ENCODE results near the gene LY6G6F.
A peak's percentile ranks its signal among the peaks of the same experiment; 100 is the strongest.

Gene LY6G6F

DNA sequence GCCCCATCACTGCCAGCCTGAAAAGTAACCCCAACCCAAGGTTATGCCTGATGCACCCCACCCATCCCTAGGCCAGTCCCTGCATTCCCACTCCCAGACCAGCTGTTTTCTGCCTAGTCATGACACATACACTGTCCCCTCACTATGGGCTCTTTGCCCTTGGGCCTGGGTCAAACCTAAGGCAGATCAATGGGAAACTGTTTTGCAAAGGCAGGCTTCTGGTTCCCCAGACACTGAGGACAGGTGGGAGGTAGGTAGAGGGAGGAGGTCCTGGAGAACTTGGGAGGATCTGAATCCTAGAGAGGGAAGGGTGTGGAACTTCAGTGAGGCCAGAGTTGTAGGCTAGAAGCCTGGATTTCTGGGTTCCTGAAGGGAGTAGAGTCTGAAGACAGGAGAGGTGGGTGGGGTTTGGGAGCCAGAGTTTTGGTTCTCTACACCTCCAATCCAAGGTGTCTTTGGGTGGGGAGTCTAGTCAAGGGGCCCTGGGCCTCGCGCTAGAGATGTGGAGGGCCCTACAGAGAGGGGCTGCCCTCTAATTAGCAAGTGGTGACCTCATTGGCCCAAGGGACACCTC, 27.7 kb downstream of the LY6G6F start:
- TF ChIP-seq FOXM1 (IDR thresholded peaks at IDR 0.05; ENCODE audit: borderline replicate concordance, low read depth) (no peak), TCF12 (IDR thresholded peaks at IDR 0.05; ENCODE audit: low read depth) (no peak), CEBPB (IDR thresholded peaks at IDR 0.05) (no peak), EP300 (IDR thresholded peaks at IDR 0.05; ENCODE audit: borderline replicate concordance) (no peak), REST (IDR thresholded peaks at IDR 0.05; ENCODE audit: low read depth) (no peak), USF1 (IDR thresholded peaks at IDR 0.05) (no peak), RAD21 (IDR thresholded peaks at IDR 0.05; ENCODE audit: low read depth) (no peak), EGR1 (IDR thresholded peaks at IDR 0.05) (no peak), ZBTB7A (IDR thresholded peaks at IDR 0.05; ENCODE audit: low read depth) (no peak), TAF1 (IDR thresholded peaks at IDR 0.05; ENCODE audit: low read depth) (no peak; the same call in 1 of the 2 replicates), NFIC (IDR thresholded peaks at IDR 0.05) (no peak), YY1 (IDR thresholded peaks at IDR 0.05; ENCODE audit: low read depth) (no peak), CREB1 (IDR thresholded peaks at IDR 0.05; ENCODE audit: low read depth) (no peak), TEAD4 (IDR thresholded peaks at IDR 0.05) (no peak)
- TF ChIP-seq, protein P1, sequence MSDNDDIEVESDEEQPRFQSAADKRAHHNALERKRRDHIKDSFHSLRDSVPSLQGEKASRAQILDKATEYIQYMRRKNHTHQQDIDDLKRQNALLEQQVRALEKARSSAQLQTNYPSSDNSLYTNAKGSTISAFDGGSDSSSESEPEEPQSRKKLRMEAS (IDR thresholded peaks at IDR 0.05) = no peak

DNA sequence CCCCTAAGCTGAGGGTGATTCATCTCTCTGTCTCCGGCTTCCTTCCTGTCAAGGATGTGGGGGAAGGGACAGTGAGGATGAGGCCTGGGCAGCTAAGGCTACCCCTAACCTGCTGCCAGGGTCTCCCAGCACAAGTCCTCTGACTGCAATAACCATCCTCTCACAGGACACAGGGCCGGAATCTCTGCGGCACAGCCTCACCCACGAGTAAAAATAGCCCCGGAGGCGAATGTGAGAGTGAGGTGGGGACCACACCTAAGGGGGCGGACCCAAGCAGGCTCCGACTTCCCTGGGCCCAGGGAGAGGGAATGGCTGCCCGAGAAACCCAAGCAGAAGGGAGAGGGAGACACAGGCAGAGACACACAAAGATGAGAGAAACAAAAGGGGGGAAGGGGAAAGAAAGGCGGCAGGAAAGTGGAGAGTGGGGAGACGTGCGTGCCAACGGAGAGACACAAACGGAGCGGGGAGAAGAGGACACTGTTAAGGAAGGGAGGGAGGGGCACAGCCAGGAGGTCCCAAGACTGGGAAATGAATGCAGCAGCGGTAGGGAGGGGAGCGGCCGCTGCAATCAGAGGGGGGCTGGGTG, 28.2 kb downstream of the LY6G6F start:
- TF ChIP-seq NFIC (IDR thresholded peaks at IDR 0.05) (no peak), FOXM1 (IDR thresholded peaks at IDR 0.05; ENCODE audit: borderline replicate concordance, low read depth) (no peak), TAF1 (IDR thresholded peaks at IDR 0.05; ENCODE audit: low read depth) (no peak), TEAD4 (IDR thresholded peaks at IDR 0.05) (no peak), EGR1 (IDR thresholded peaks at IDR 0.05) (no peak)

GRCh38 chr6:31736021-31736767, 29.5 kb downstream of the LY6G6F start, which contains the start of gene CLIC1:
Gene CLIC1, minus strand, starts transcription at chr6:31736530. Its CDS starts 230 bp downstream, at chr6:31736300.
- TF ChIP-seq EGR1 (IDR thresholded peaks at IDR 0.05) (no peak), TCF12 (IDR thresholded peaks at IDR 0.05; ENCODE audit: low read depth) (no peak), CEBPB (IDR thresholded peaks at IDR 0.05) (no peak), FOXM1 (IDR thresholded peaks at IDR 0.05; ENCODE audit: borderline replicate concordance, low read depth) (no peak), RAD21 (IDR thresholded peaks at IDR 0.05; ENCODE audit: low read depth) (no peak), YY1 (IDR thresholded peaks at IDR 0.05; ENCODE audit: low read depth) (peak; percentile 58; the same call in 1 of the 2 replicates), TAF1 (IDR thresholded peaks at IDR 0.05; ENCODE audit: low read depth) (peak; percentile 71)
- TF ChIP-seq, protein P1 (IDR thresholded peaks at IDR 0.05) = peak; percentile 83

DNA sequence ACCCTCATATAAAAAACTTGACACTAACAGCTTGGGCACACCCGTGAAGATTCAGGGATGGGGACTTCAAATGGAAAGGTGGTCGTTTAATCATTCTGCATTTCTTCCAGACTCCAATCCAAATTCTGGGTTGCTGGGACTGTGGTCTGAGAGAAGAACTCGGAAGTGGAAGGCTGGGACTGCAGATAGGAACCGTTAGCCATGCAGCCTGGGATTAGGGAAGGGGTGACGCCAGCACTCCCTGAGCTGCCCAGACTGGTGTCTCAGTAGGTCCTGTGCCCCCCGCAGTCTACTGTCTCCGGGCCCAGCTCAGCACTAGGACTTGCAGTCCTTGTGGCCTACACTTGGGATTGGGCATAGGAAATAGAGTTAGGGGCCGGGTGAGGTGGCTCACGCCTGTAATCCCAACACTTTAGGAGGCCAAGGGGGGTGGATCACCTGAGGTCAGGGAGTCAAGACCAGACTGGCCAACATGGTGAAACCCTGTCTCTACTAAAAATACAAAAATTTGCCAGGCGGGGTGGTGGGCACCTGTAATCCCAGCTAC, 30.2 kb downstream of the LY6G6F start:
- no peak for TF ChIP-seq USF1 (IDR thresholded peaks at IDR 0.05)
- TF ChIP-seq CREB1 (IDR thresholded peaks at IDR 0.05; ENCODE audit: low read depth) = no peak
- no peak for TF ChIP-seq NFIC (IDR thresholded peaks at IDR 0.05)
- TF ChIP-seq CEBPB (IDR thresholded peaks at IDR 0.05) = no peak

- no peak for TF ChIP-seq RAD21 (IDR thresholded peaks at IDR 0.05; ENCODE audit: low read depth)
- TF ChIP-seq CEBPB (IDR thresholded peaks at IDR 0.05) = no peak
- no peak for TF ChIP-seq REST (IDR thresholded peaks at IDR 0.05; ENCODE audit: low read depth)
- no peak for TF ChIP-seq TEAD4 (IDR thresholded peaks at IDR 0.05)
- TF ChIP-seq TAF1 (IDR thresholded peaks at IDR 0.05; ENCODE audit: low read depth) = no peak
- TF ChIP-seq, protein P1 (IDR thresholded peaks at IDR 0.05) = no peak
- TF ChIP-seq ZBTB7A (IDR thresholded peaks at IDR 0.05; ENCODE audit: low read depth) = no peak
- no peak for TF ChIP-seq FOXM1 (IDR thresholded peaks at IDR 0.05; ENCODE audit: borderline replicate concordance, low read depth)
- TF ChIP-seq USF1 (IDR thresholded peaks at IDR 0.05) = no peak
- TF ChIP-seq EGR1 (IDR thresholded peaks at IDR 0.05) = no peak
- TF ChIP-seq YY1 (IDR thresholded peaks at IDR 0.05; ENCODE audit: low read depth) = no peak
These were observed 30.8 kb downstream of the LY6G6F start for GRCh38 chr6:31737315-31737990.

Data from Ishikawa (cell line).